ENCODE measurements around the gene EML6.

GRCh38 chr2:54706622-54707021 is 16.8 kb upstream of the EML6 start:
- TF ChIP-seq CTCF (IDR thresholded peaks at IDR 0.05; ENCODE audit: low read depth, low read length) (no peak), EZH2phosphoT487 (IDR thresholded peaks at IDR 0.05; ENCODE audit: low read depth) (no peak)
